Epidermal melanocyte (primary cell): Measurements from ENCODE around the gene HBQ1.
"Not testable (repeated sequence)": the region's sequence is repeated elsewhere in the genome, so short reads cannot be mapped to it uniquely, and the experiment has no call there.

ENCODE experiments used
- DNase-seq: peaks from one replicate; pipeline ENCODE4 v3.0.0; 2011; ENCODE audit warnings: low spot score; ENCODE audit not compliant: insufficient read length

Gene HBQ1

GRCh38 chr16:160691-161190, 19.5 kb upstream of the HBQ1 start:
- no peak for DNase-seq

- DNase-seq = no peak
Measured at GRCh38 chr16:162271-162991, 17.8 kb upstream of the HBQ1 start.

- not testable (repeated sequence) for DNase-seq
Measured at GRCh38 chr16:163139-163538, 17.1 kb upstream of the HBQ1 start.

- DNase-seq = not testable (repeated sequence)
Measured at GRCh38 chr16:163696-164095, 16.6 kb upstream of the HBQ1 start.

GRCh38 chr16:164134-164823, 16.0 kb upstream of the HBQ1 start:
- DNase-seq = not testable (repeated sequence)

GRCh38 chr16:164827-165538, 15.3 kb upstream of the HBQ1 start:
- DNase-seq = no peak

DNA sequence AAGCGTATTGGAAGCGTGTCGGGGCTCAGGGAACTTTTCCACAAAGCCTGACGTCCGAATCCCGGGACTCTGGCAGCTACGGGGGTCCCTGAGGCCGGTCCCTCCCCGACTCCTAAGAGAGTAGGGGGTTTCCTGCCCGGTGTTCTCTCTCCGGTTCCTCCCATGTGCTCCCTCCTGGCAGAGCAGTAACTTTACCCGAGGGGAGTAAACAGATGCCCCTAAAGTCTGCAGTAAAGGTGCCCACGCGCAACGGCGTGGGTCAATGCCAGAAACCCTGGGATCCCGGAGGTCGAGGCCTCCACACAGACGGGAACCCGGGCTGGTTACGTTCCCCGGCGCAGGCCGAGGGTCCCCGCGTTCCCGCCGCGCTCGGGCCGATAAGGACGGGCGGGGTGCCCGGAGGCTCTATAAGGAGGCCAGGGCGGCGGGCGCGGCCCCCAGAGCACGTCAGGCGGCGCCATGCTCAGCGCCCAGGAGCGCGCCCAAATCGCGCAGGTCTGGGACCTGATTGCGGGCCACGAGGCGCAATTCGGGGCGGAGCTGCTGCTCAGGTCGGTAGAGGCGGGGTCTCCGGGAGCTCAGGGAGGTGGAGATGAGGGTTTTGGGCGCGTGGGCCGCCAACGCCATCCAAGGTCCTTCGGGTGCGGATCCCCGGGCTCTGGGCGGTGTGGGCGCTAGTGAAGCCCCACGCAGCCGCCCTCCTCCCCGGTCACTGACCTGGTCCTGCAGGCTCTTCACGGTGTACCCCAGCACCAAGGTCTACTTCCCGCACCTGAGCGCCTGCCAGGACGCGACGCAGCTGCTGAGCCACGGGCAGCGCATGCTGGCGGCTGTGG, 14.5 kb upstream of the HBQ1 start, which contains the start of gene HBM:
TSS of gene HBM (plus strand) at position 440 of the 836 bp plus-strand sequence. CDS start at position 460, 20 bp downstream.
- DNase-seq = peak; percentile 16

DNA sequence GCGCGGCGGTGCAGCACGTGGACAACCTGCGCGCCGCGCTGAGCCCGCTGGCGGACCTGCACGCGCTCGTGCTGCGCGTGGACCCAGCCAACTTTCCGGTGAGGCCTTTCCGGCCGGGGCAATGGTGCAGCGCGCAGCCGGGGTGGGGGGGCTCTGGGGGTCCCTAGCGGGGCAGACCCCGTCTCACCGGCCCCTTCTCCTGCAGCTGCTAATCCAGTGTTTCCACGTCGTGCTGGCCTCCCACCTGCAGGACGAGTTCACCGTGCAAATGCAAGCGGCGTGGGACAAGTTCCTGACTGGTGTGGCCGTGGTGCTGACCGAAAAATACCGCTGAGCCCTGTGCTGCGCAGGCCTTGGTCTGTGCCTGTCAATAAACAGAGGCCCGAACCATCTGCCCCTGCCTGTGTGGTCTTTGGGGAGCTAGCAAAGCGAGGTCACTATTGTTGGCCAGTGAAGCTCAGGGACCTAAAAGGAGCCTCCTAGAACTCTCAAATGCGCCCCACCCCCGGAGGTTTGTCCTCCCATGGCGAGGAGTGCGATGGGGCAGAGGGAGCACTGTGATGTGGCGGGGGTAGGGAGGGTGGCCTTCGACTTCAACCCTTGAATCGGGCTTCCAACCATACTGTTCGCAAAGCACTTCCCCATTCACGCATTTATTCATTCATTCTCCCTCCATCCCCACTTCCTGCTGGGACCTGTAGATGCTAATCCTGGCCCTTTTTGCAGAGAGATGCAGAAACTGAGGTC, 13.7 kb upstream of the HBQ1 start:
- DNase-seq = no peak

DNA sequence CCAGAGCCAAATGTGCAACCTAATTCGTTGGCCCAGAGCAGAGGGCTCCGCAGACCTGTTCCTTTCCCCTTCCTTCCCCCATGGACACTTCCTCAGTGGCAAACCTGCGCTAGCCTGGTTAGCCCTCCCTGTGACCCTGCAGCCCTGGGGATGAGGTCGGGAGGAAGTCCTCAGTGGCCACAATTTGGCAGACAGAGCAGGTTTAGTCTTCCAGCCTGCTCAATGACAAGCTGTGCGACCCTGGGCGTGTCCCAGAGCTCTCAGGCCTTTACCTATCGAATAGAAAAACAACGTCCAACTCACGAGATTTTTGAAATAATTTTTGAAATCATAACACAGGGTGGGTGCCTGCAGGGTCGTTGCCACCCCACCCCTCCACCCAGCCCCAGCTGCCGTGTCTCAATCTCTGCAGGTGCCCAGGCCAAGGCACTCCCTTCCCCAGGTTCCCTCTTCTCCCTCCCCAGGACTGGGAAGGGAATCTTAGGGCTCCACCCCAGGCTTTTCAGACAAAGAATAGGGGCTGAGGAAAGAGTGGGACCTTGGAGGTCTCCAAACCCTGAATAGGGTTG, 13.1 kb upstream of the HBQ1 start:
- peak; percentile 19 for DNase-seq

- peak; percentile 16 for DNase-seq
Measured at GRCh38 chr16:168424-168823, 11.8 kb upstream of the HBQ1 start.

- no peak for DNase-seq
Measured at GRCh38 chr16:169014-169413, 11.2 kb upstream of the HBQ1 start.

DNA sequence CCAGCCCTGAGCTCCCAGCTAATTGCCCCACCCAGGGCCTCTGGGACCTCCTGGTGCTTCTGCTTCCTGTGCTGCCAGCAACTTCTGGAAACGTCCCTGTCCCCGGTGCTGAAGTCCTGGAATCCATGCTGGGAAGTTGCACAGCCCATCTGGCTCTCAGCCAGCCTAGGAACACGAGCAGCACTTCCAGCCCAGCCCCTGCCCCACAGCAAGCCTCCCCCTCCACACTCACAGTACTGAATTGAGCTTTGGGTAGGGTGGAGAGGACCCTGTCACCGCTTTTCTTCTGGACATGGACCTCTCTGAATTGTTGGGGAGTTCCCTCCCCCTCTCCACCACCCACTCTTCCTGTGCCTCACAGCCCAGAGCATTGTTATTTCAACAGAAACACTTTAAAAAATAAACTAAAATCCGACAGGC, 10.2 kb upstream of the HBQ1 start:
- DNase-seq = peak; percentile 13

- DNase-seq = peak; percentile 18
Measured at GRCh38 chr16:170788-171187, 9.5 kb upstream of the HBQ1 start.

GRCh38 chr16:172374-172941, 7.8 kb upstream of the HBQ1 start, which contains the start of gene HBA2:
TSS of gene HBA2 (plus strand) at chr16:172876. CDS start at chr16:172913, 37 bp downstream.
- DNase-seq = not testable (repeated sequence)

GRCh38 chr16:173211-173854, 6.9 kb upstream of the HBQ1 start:
- not testable (repeated sequence) for DNase-seq

DNA sequence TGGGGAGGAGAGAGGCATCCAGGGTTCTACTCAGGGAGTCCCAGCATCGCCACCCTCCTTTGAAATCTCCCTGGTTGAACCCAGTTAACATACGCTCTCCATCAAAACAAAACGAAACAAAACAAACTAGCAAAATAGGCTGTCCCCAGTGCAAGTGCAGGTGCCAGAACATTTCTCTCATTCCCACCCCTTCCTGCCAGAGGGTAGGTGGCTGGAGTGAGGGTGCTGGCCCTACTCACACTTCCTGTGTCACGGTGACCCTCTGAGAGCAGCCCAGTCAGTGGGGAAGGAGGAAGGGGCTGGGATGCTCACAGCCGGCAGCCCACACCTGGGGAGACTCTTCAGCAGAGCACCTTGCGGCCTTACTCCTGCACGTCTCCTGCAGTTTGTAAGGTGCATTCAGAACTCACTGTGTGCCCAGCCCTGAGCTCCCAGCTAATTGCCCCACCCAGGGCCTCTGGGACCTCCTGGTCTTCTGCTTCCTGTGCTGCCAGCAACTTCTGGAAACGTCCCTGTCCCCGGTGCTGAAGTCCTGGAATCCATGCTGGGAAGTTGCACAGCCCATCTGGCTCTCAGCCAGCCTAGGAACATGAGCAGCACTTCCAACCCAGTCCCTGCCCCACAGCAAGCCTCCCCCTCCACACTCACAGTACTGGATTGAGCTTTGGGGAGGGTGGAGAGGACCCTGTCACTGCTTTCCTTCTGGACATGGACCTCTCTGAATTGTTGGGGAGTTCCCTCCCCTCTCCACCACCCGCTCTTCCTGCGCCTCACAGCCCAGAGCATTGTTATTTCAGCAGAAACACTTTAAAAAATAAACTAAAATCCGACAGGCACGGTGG, 6.1 kb upstream of the HBQ1 start:
- peak; percentile 18 for DNase-seq

DNA sequence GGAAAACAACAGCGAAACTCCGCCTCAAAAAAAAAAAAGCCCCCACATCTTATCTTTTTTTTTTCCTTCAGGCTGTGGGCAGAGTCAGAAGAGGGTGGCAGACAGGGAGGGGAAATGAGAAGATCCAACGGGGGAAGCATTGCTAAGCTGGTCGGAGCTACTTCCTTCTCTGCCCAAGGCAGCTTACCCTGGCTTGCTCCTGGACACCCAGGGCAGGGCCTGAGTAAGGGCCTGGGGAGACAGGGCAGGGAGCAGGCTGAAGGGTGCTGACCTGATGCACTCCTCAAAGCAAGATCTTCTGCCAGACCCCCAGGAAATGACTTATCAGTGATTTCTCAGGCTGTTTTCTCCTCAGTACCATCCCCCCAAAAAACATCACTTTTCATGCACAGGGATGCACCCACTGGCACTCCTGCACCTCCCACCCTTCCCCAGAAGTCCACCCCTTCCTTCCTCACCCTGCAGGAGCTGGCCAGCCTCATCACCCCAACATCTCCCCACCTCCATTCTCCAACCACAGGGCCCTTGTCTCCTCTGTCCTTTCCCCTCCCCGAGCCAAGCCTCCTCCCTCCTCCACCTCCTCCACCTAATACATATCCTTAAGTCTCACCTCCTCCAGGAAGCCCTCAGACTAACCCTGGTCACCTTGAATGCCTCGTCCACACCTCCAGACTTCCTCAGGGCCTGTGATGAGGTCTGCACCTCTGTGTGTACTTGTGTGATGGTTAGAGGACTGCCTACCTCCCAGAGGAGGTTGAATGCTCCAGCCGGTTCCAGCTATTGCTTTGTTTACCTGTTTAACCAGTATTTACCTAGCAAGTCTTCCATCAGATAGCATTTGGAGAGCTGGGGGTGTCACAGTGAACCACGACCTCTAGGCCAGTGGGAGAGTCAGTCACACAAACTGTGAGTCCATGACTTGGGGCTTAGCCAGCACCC, 5.0 kb upstream of the HBQ1 start:
- DNase-seq = peak; percentile 18
